GM12878 (cell line): ENCODE results near the gene PDIK1L. TPM values are rescaled to one million over a fixed set of nuclear protein-coding genes. Genes with fewer than 3 reads are reported as not detected.

ENCODE experiments used
- ATAC-seq: fragments of 200-7000 bp; cut with Tn5 transposase; 3 replicates; pipeline ENCODE4 v1.9.1; 2020; ENCODE audit warnings: mild to moderate bottlenecking, moderate library complexity
- BruUV-seq: library from RNA; stranded (reverse); fragments of 400-500 nt; replicated peaks from 2 replicates; lab custom pipeline; 2021; lab: Mats Ljungman, UMichigan
- CTCF ChIA-PET: fragments of 300-600 bp; sonication (Branson Sonifier 250); formaldehyde crosslinking; extraction: SDS; loops from one replicate; lab custom pipeline; 2021; ENCODE audit warnings: inconsistent platforms; lab: Yijun Ruan, JAX
- POLR2A ChIA-PET: fragments of 350-600 bp; formaldehyde crosslinking; extraction: SDS; loops from one replicate; lab custom pipeline; 2021; ENCODE audit warnings: inconsistent platforms; lab: Charles Lee
- RAD21 ChIA-PET: fragments of 300-600 bp; sonication (Branson Sonifier 250); formaldehyde crosslinking; loops from one replicate; lab custom pipeline; 2023; ENCODE audit warnings: antibody characterized with exemption; ENCODE audit not compliant: unreplicated experiment; lab: Charles Lee
- SMC1A ChIA-PET: fragments of 300-600 bp; sonication (Branson Sonifier 250); formaldehyde crosslinking; loops from one replicate; lab custom pipeline; 2023; ENCODE audit not compliant: unreplicated experiment, uncharacterized antibody; lab: Charles Lee
- DNase-seq: peaks from one replicate; pipeline ENCODE4 v3.0.0-alpha.2; 2011; ENCODE audit warnings: low read depth, low spot score
- FAIRE-seq: peaks from 3 replicates; lab custom pipeline; 2011; peaks lifted over from hg19 to GRCh38; lab: Jason Lieb, UNC
- H2AFZ ChIP-seq: 2 replicates; pipeline ENCODE4 v1.6.0; 2011; ENCODE audit warnings: low read depth, low read length, control low read depth; ENCODE audit not compliant: control insufficient read depth
- H3K27ac ChIP-seq: 2 replicates; pipeline ENCODE4 v1.5.1; 2011; ENCODE audit warnings: control low read depth; ENCODE audit not compliant: control insufficient read depth, insufficient read depth
- H3K27me3 ChIP-seq, 2 experiments: replicated peaks in 1 of 2; 2 replicates each; pipeline versions ENCODE4 v1.6.0 to v1.6.1; 2011; ENCODE audit warnings: low read length in 1 of 2; ENCODE audit not compliant: control insufficient read depth in 2 of 2, insufficient read depth in 2 of 2
- H3K36me3 ChIP-seq, 2 experiments: 2 replicates each; pipeline ENCODE4 v1.5.1; 2011; ENCODE audit warnings: low read length in 1 of 2; ENCODE audit not compliant: control insufficient read depth in 2 of 2, insufficient read depth in 2 of 2
- H3K4me1 ChIP-seq: 2 replicates; pipeline ENCODE4 v1.6.1; 2011; ENCODE audit warnings: mild to moderate bottlenecking, low read length, moderate library complexity, mixed read lengths; ENCODE audit not compliant: control insufficient read depth, insufficient read depth
- H3K4me2 ChIP-seq: 2 replicates; pipeline ENCODE4 v1.6.0; 2011; ENCODE audit warnings: control low read depth; ENCODE audit not compliant: control insufficient read depth, insufficient read depth
- H3K4me3 ChIP-seq: fragments of 200-600 bp; sonication (generic); 2 replicates; pipeline ENCODE4 v1.5.1; 2016
- H3K79me2 ChIP-seq: 2 replicates; pipeline ENCODE4 v1.6.0; 2011; ENCODE audit warnings: low read length; ENCODE audit not compliant: control insufficient read depth, insufficient read depth
- H3K9ac ChIP-seq: 2 replicates; pipeline ENCODE4 v1.8.0; 2011; ENCODE audit warnings: low read length, control low read depth, mixed read lengths; ENCODE audit not compliant: control insufficient read depth, insufficient read depth
- H3K9me3 ChIP-seq: replicated peaks from 3 replicates; pipeline ENCODE4 v1.5.1; 2011; ENCODE audit warnings: mild to moderate bottlenecking, low read length; ENCODE audit not compliant: control insufficient read depth, insufficient read depth
- H4K20me1 ChIP-seq: 2 replicates; pipeline ENCODE4 v1.6.0; 2011; ENCODE audit not compliant: control insufficient read depth, insufficient read depth
- ATF7 ChIP-seq: fragments of 450-650 bp; IDR thresholded peaks from 2 replicates; pipeline ENCODE4 v1.6.1; 2016; ENCODE audit warnings: low read depth, mild to moderate bottlenecking
- CHD4 ChIP-seq: fragments of 200-600 bp; sonication (generic); IDR thresholded peaks from 2 replicates; pipeline ENCODE4 v1.6.1; 2016; ENCODE audit warnings: mild to moderate bottlenecking
- ELK1 ChIP-seq: IDR thresholded peaks from 2 replicates; pipeline ENCODE4 v1.6.1; 2012; ENCODE audit warnings: low read depth, low read length, improper control_type of control experiment
- EZH2 ChIP-seq: IDR thresholded peaks from 2 replicates; pipeline ENCODE4 v1.6.1; 2012; ENCODE audit warnings: low read depth, mild to moderate bottlenecking, control low read depth, inconsistent platforms, low read length, borderline replicate concordance; ENCODE audit not compliant: control insufficient read depth
- GATAD2B ChIP-seq: fragments of 450-650 bp; conservative IDR thresholded peaks from 2 replicates; pipeline ENCODE4 v1.6.1; 2017; ENCODE audit warnings: low read depth, mild to moderate bottlenecking, moderate library complexity
- MEF2A ChIP-seq: IDR thresholded peaks from 2 replicates; pipeline ENCODE4 v1.6.1; 2011; ENCODE audit warnings: low read depth, mild to moderate bottlenecking, low read length, moderate library complexity; ENCODE audit not compliant: insufficient read depth
- MTA2 ChIP-seq: fragments of 450-650 bp; IDR thresholded peaks from 2 replicates; pipeline ENCODE4 v1.6.1; 2016; ENCODE audit warnings: low read depth, mild to moderate bottlenecking, moderate library complexity
- MXI1 ChIP-seq: fragments of 150-350 bp; IDR thresholded peaks from 2 replicates; pipeline ENCODE4 v1.6.1; 2011; ENCODE audit warnings: low read depth, mild to moderate bottlenecking, inconsistent platforms, low read length, improper control_type of control experiment
- NR2F1 ChIP-seq: fragments of 450-650 bp; conservative IDR thresholded peaks from 2 replicates; pipeline ENCODE4 v1.6.1; 2017; ENCODE audit warnings: mild to moderate bottlenecking
- PAX8 ChIP-seq: fragments of 450-650 bp; IDR thresholded peaks from 2 replicates; pipeline ENCODE4 v1.6.1; 2017; ENCODE audit warnings: mild to moderate bottlenecking, moderate library complexity
- PML ChIP-seq: IDR thresholded peaks from 2 replicates; pipeline ENCODE4 v1.6.1; 2012; ENCODE audit warnings: low read length, inconsistent platforms
- RFX5 ChIP-seq: IDR thresholded peaks from 2 replicates; pipeline ENCODE4 v1.6.1; 2011; ENCODE audit warnings: low read depth, low read length, improper control_type of control experiment
- SREBF1 ChIP-seq: IDR thresholded peaks from 2 replicates; pipeline ENCODE4 v1.6.1; 2012; ENCODE audit warnings: mild to moderate bottlenecking, low read length
- STAT3 ChIP-seq: IDR thresholded peaks from 2 replicates; pipeline ENCODE4 v1.6.1; 2011; ENCODE audit warnings: low read depth, low read length, improper control_type of control experiment
- TAF1 ChIP-seq: IDR thresholded peaks from 2 replicates; pipeline ENCODE4 v1.6.1; 2011; ENCODE audit warnings: mild to moderate bottlenecking, low read depth, low read length, borderline replicate concordance
- TBL1XR1 ChIP-seq: IDR thresholded peaks from 2 replicates; pipeline ENCODE4 v1.6.1; 2012; ENCODE audit warnings: low read depth, low read length, improper control_type of control experiment
- WGBS: methylation state at CpG from one replicate; pipeline ENCODE4 v1.1.6; 2016; ENCODE audit warnings: low lambda C conversion rate; ENCODE audit not compliant: insufficient replicate concordance, insufficient coverage; ENCODE audit errors: missing lambda C conversion rate; 5-methylcytosine and 5-hydroxymethylcytosine counted together
- in situ Hi-C: fragments of 300-500 bp; cut with MboI; formaldehyde crosslinking; loops from 9 replicates; pipeline ENCODE4 v1.14.3; 2018; ENCODE audit warnings: mixed read lengths
- intact Hi-C: fragments of 100-400 bp; cut with micrococcal nuclease; formaldehyde crosslinking; loops from one replicate; pipeline ENCODE4 v1.14.2; 2022; ENCODE audit not compliant: unreplicated experiment
- polyA plus RNA-seq, 11 experiments: library from polyadenylated mRNA; depleted of rRNA in 4 of 11; unstranded in 6 of 11; stranded (reverse) in 5 of 11; fragments of >200 nt; fragmentation: Nextera tagmentation in 4 of 11; fragmentation: Illumina TruSeq in 1 of 11; extraction: Ambion mirVana in 4 of 11; extraction: Trizol in 1 of 11; gene quantifications; 1 replicate in 1 of 11; 2 replicates in 10 of 11; pipeline versions ENCODE4 v1.2.1 to v1.2.3, GENCODE V29; 2011 to 2016; ENCODE audit warnings: inconsistent platforms in 2 of 11, missing spikeins in 2 of 11, low read depth in 1 of 11
- total RNA-seq, 4 experiments: library from RNA; depleted of rRNA in 3 of 4; stranded (reverse); fragments of >200 nt in 3 of 4; fragmentation: Illumina TruSeq in 1 of 4; extraction: Trizol in 1 of 4; gene quantifications; 2 replicates each; pipeline versions ENCODE4 v1.2.1 to v1.2.3, GENCODE V29; 2013 to 2021
- TF ChIP-seq, protein P1 (sequence below): IDR thresholded peaks from 2 replicates; pipeline ENCODE4 v1.6.1; 2012; ENCODE audit warnings: low read depth, low read length, improper control_type of control experiment
- TF ChIP-seq, protein P2 (sequence below): IDR thresholded peaks from 2 replicates; pipeline ENCODE4 v1.6.1; 2012; ENCODE audit warnings: low read length, inconsistent platforms

Gene PDIK1L
- total and polyA plus RNA-seq, 10 of the 15 experiments (the other 5 are each of a cell fraction or from before 2014, with no cell fraction given) = 4.0 to 15.9 (median 10.5) TPM

- CTCF ChIA-PET = interaction anchor here (0.7 to 8.7 kb wide), 5 partner anchors 16 to 253 kb away, joined by 3 to 235 read pairs (median 29); no protein-coding TSS in a partner anchor
- DNase-seq (no peak), ATAC-seq (no peak), FAIRE-seq (no peak)
- TF ChIP-seq MXI1 (no peak), MEF2A (no peak), STAT3 (no peak), SREBF1 (no peak), ATF7 (no peak), PML (no peak), GATAD2B (no peak), RFX5 (no peak), MTA2 (no peak), EZH2 (no peak), NR2F1 (no peak), TBL1XR1 (no peak), TAF1 (no peak), PAX8 (no peak), CHD4 (no peak), ELK1 (no peak)
- TF ChIP-seq, protein P1, sequence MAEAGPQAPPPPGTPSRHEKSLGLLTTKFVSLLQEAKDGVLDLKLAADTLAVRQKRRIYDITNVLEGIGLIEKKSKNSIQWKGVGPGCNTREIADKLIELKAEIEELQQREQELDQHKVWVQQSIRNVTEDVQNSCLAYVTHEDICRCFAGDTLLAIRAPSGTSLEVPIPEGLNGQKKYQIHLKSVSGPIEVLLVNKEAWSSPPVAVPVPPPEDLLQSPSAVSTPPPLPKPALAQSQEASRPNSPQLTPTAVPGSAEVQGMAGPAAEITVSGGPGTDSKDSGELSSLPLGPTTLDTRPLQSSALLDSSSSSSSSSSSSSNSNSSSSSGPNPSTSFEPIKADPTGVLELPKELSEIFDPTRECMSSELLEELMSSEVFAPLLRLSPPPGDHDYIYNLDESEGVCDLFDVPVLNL = no peak
- TF ChIP-seq, protein P2, sequence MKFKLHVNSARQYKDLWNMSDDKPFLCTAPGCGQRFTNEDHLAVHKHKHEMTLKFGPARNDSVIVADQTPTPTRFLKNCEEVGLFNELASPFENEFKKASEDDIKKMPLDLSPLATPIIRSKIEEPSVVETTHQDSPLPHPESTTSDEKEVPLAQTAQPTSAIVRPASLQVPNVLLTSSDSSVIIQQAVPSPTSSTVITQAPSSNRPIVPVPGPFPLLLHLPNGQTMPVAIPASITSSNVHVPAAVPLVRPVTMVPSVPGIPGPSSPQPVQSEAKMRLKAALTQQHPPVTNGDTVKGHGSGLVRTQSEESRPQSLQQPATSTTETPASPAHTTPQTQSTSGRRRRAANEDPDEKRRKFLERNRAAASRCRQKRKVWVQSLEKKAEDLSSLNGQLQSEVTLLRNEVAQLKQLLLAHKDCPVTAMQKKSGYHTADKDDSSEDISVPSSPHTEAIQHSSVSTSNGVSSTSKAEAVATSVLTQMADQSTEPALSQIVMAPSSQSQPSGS = no peak
- Histone ChIP-seq H3K9me3 (no peaks in the 10 kb centered on the region), H3K4me2 (no peak overlapping the region), H3K4me3 (no peak overlapping the region), H3K9ac (no peak overlapping the region), H3K27me3 (no peaks in the 10 kb centered on the region), H4K20me1 (no peaks in the 10 kb centered on the region), H3K27ac (no peak overlapping the region), H3K36me3 (no peaks in the 10 kb centered on the region), H3K4me1 (no peaks in the 10 kb centered on the region), H2AFZ (no peak overlapping the region), H3K79me2 (no peaks in the 10 kb centered on the region)
- intact Hi-C loops (no loop called here), in situ Hi-C loops (loop anchor here (5.0 kb wide), 1 partner anchor 95 kb away; the partner anchor contains the start of gene SLC30A2)
- POLR2A ChIA-PET = no interaction called here
- RAD21 ChIA-PET = interaction anchor here (0.7 to 5.4 kb wide), 2 partner anchors 40 to 43 kb away, joined by 5 to 110 read pairs; no protein-coding TSS in a partner anchor
- BruUV-seq = no TSS peak
- 79% methylated on average over 8 of the region's 8 CpGs for WGBS
- SMC1A ChIA-PET = interaction anchor here (0.7 to 7.9 kb wide), 5 partner anchors 13 to 87 kb away, joined by 3 to 131 read pairs (median 5); no protein-coding TSS in a partner anchor
These were observed 30.5 kb downstream of the PDIK1L start for GRCh38 chr1:26142159-26142558.
